GM21423 (cell line): Measurements from ENCODE around the gene USP6NL.

Source experiments
- ATAC-seq: cut with Tn5 transposase; IDR thresholded peaks from one replicate; pipeline ENCODE4 v1.9.1; 2021; ENCODE audit warnings: mild to moderate bottlenecking, moderate library complexity; ENCODE audit not compliant: unreplicated experiment

The USP6NL gene

GRCh38 chr10:11617233-11617632 is 5.8 kb upstream of the USP6NL start:
- ATAC-seq, result no peak

- no peak for ATAC-seq
Observed at GRCh38 chr10:11616021-11616420, 4.6 kb upstream of the USP6NL start.

GRCh38 chr10:11615396-11615795 is 3.9 kb upstream of the USP6NL start:
- no peak for ATAC-seq

GRCh38 chr10:11612021-11613001 is 861 bp upstream of the USP6NL start:
- ATAC-seq, result no peak

- ATAC-seq, result peak; percentile 5
Observed at GRCh38 chr10:11610826-11611247, 613 bp downstream of the USP6NL start.

- ATAC-seq, result no peak
Observed at GRCh38 chr10:11610166-11610825, 1.2 kb downstream of the USP6NL start.

- peak; percentile 26 for ATAC-seq
Observed at GRCh38 chr10:11609492-11610093, 1.9 kb downstream of the USP6NL start.

- no peak for ATAC-seq
Observed at GRCh38 chr10:11609052-11609451, 2.4 kb downstream of the USP6NL start.

GRCh38 chr10:11608159-11609013 is 3.1 kb downstream of the USP6NL start:
- no peak for ATAC-seq

GRCh38 chr10:11605807-11606408 is 5.5 kb downstream of the USP6NL start:
- ATAC-seq, result no peak

- ATAC-seq, result peak; percentile 33
Observed at GRCh38 chr10:11604865-11605650, 6.4 kb downstream of the USP6NL start.

- ATAC-seq, result no peak
Observed at GRCh38 chr10:11603741-11604140, 7.7 kb downstream of the USP6NL start.

- ATAC-seq, result peak; percentile 34
Observed at GRCh38 chr10:11602919-11603523, 8.4 kb downstream of the USP6NL start.

- no peak for ATAC-seq
Observed at GRCh38 chr10:11602358-11602757, 9.1 kb downstream of the USP6NL start.

- ATAC-seq, result no peak
Observed at GRCh38 chr10:11601670-11602069, 9.8 kb downstream of the USP6NL start.

GRCh38 chr10:11600280-11600679 is 11.2 kb downstream of the USP6NL start:
- no peak for ATAC-seq

- ATAC-seq, result no peak
Observed at GRCh38 chr10:11598712-11599397, 12.6 kb downstream of the USP6NL start.

- no peak for ATAC-seq
Observed at GRCh38 chr10:11597470-11597869, 14.0 kb downstream of the USP6NL start.

- ATAC-seq, result no peak
Observed at GRCh38 chr10:11595395-11595692, 16.1 kb downstream of the USP6NL start.
